ENCODE measurements around the gene ADCY1.

The ADCY1 gene

GRCh38 chr7:45681596-45682357 is 107.6 kb downstream of the ADCY1 start:
- DNase-seq, result no peak

- DNase-seq, result no peak
Measured at GRCh38 chr7:45682358-45682735, 108.2 kb downstream of the ADCY1 start.

- no peak for DNase-seq
Measured at GRCh38 chr7:45682836-45683555, 108.8 kb downstream of the ADCY1 start.

- no peak for DNase-seq
Measured at GRCh38 chr7:45683556-45684148, 109.5 kb downstream of the ADCY1 start.

GRCh38 chr7:45684910-45685618 is 110.9 kb downstream of the ADCY1 start:
- no peak for DNase-seq

GRCh38 chr7:45685619-45686240 is 111.6 kb downstream of the ADCY1 start:
- no peak for DNase-seq

- DNase-seq, result no peak
Measured at GRCh38 chr7:45686441-45687184, 112.4 kb downstream of the ADCY1 start.

GRCh38 chr7:45687185-45687560 is 113.0 kb downstream of the ADCY1 start:
- no peak for DNase-seq

- DNase-seq, result no peak
Measured at GRCh38 chr7:45687721-45688120, 113.6 kb downstream of the ADCY1 start.

- DNase-seq, result no peak
Measured at GRCh38 chr7:45688382-45688781, 114.2 kb downstream of the ADCY1 start.

- DNase-seq, result peak; percentile 48
Measured at GRCh38 chr7:45689011-45689796, 115.0 kb downstream of the ADCY1 start.

- DNase-seq, result no peak
Measured at GRCh38 chr7:45689797-45690761, 115.9 kb downstream of the ADCY1 start.

GRCh38 chr7:45690762-45691150 is 116.6 kb downstream of the ADCY1 start:
- no peak for DNase-seq

GRCh38 chr7:45691155-45691656 is 117.0 kb downstream of the ADCY1 start:
- no peak for DNase-seq

- no peak for DNase-seq
Measured at GRCh38 chr7:45692031-45692430, 117.9 kb downstream of the ADCY1 start.

- no peak for DNase-seq
Measured at GRCh38 chr7:45695249-45695995, 121.3 kb downstream of the ADCY1 start.

- DNase-seq, result no peak
Measured at GRCh38 chr7:45696476-45696875, 122.3 kb downstream of the ADCY1 start.

- no peak for DNase-seq
Measured at GRCh38 chr7:45697576-45698136, 123.5 kb downstream of the ADCY1 start.
